Rectal smooth muscle tissue (tissue), 1 donor: ENCODE measurements around the gene SLF2.

ENCODE experiments used
- H3K27ac ChIP-seq: one replicate; pipeline ENCODE4 v1.7.0; 2013; ENCODE audit warnings: low read depth, low read length, inconsistent platforms
- H3K27me3 ChIP-seq: one replicate; pipeline ENCODE4 v1.7.0; 2013; ENCODE audit warnings: low read length; ENCODE audit not compliant: control insufficient read depth, insufficient read depth
- H3K36me3 ChIP-seq: one replicate; pipeline ENCODE4 v1.7.0; 2013; ENCODE audit warnings: low read length; ENCODE audit not compliant: control insufficient read depth, insufficient read depth
- H3K4me1 ChIP-seq: one replicate; pipeline ENCODE4 v1.7.0; 2013; ENCODE audit warnings: low read length; ENCODE audit not compliant: control insufficient read depth, insufficient read depth
- H3K4me3 ChIP-seq: one replicate; pipeline ENCODE4 v1.7.0; 2013; ENCODE audit warnings: low read length
- H3K9ac ChIP-seq: one replicate; pipeline ENCODE4 v1.7.0; 2013; ENCODE audit warnings: low read length

Gene SLF2

DNA sequence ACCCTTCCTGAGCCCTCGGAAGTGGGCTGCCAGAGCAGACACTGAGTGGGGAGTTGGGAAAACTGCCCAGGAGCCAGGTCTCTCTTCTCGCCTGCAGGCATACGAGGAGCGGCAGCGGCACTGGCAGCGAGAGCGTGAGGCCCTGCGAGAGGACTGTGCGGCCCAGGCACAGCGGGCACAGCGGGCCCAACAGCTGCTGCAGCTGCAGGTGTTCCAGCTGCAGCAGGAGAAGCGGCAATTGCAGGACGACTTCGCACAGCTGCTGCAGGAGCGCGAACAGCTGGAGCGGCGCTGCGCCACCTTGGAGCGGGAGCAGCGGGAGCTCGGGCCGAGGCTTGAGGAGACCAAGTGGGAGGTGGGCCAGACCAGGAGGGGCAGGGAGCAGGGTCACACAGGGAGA is 92.6 kb downstream of the SLF2 start:
- H3K36me3 ChIP-seq = peaks cover 19% of the 10 kb centered on the region
- no peak overlapping the region for H3K27ac ChIP-seq
- H3K4me3 ChIP-seq = no peak overlapping the region
- peaks cover 30% of the 10 kb centered on the region for H3K4me1 ChIP-seq
- H3K9ac ChIP-seq = no peak overlapping the region
- no peaks in the 10 kb centered on the region for H3K27me3 ChIP-seq

DNA sequence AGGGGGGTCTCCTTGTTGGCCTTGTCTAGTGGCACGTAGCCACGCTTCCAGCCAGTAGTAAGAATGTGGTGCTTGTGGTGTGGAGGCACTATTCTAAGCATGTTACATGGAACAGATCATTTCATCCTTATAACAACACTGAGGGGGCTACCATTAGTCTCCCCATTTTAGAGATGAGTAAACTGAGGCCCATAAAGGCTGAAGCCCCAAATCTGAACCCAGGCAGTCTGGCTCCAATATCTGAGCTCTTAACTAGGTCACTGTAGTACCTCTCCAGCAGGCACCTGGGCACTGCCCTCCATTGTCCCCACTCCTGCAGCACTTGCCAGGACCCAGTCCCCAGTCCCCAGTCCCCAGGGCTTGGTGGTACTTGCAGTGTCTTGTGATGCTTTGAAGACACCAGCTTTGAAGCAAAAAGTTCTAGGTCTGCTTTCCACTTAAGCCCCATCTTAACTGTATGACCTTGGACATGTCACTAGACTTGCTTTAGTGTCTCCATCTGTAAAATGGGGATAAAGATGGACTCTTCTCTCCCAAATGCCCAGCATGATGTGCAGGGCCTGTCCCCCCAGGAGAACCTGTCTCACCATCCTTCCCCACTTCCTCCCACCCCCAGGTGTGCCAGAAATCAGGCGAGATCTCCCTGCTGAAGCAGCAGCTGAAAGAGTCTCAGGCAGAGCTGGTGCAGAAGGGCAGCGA is 93.3 kb downstream of the SLF2 start:
- Histone ChIP-seq H3K9ac (no peak overlapping the region), H3K36me3 (peaks cover 19% of the 10 kb centered on the region), H3K4me1 (peaks cover 26% of the 10 kb centered on the region), H3K27me3 (no peaks in the 10 kb centered on the region), H3K27ac (no peak overlapping the region), H3K4me3 (no peak overlapping the region)

DNA sequence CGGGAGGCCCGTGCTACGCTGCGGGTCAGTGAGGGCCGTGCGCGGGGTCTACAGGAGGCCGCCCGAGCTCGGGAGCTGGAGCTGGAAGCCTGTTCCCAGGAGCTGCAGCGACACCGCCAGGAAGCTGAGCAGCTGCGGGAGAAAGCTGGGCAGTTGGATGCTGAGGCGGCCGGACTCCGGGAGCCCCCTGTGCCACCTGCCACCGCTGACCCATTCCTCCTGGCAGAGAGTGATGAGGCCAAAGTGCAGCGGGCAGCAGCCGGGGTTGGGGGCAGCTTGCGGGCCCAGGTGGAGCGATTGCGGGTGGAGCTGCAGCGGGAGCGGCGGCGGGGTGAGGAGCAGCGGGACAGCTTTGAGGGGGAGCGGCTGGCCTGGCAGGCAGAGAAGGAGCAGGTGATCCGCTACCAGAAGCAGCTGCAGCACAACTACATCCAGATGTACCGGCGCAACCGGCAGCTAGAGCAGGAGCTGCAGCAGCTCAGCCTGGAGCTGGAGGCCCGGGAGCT is 93.9 kb downstream of the SLF2 start:
- Histone ChIP-seq H3K27me3 (no peaks in the 10 kb centered on the region), H3K4me3 (no peak overlapping the region), H3K36me3 (peaks cover 19% of the 10 kb centered on the region), H3K4me1 (peaks cover 20% of the 10 kb centered on the region), H3K9ac (no peak overlapping the region), H3K27ac (peak overlapping the region; percentile 27)

DNA sequence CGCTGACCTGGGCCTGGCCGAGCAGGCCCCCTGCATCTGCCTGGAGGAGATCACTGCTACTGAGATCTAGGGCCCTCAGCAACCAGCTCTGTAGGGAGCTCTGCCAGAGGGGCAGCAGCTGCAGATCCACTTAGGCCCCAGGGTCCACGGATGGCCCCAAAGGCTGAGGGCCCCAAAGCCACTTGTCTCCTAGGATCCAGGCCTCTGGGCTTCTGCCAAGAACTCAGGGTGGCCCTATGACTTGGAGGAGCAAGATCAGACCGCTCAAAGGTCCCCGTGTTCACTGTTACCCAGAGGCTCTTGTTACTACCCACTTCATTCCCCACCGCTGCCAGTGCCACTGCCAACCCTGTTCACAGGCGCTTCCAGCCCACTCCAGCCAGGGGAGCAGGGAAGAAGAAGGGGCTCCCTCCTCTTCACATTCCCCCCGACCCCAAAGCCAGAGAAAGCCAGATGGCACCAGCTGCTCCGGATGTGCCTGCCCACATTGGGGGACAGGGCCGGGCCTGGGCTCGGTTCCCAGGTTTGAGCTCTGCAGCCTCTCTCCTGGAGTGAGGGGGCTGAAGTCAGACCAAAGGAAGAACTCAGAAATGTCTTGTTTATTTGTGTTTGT is 94.4 kb downstream of the SLF2 start:
- Histone ChIP-seq H3K4me1 (peaks cover 14% of the 10 kb centered on the region), H3K4me3 (no peak overlapping the region), H3K9ac (no peak overlapping the region), H3K27ac (peak overlapping the region; percentile 27), H3K36me3 (peaks cover 19% of the 10 kb centered on the region), H3K27me3 (no peaks in the 10 kb centered on the region)

DNA sequence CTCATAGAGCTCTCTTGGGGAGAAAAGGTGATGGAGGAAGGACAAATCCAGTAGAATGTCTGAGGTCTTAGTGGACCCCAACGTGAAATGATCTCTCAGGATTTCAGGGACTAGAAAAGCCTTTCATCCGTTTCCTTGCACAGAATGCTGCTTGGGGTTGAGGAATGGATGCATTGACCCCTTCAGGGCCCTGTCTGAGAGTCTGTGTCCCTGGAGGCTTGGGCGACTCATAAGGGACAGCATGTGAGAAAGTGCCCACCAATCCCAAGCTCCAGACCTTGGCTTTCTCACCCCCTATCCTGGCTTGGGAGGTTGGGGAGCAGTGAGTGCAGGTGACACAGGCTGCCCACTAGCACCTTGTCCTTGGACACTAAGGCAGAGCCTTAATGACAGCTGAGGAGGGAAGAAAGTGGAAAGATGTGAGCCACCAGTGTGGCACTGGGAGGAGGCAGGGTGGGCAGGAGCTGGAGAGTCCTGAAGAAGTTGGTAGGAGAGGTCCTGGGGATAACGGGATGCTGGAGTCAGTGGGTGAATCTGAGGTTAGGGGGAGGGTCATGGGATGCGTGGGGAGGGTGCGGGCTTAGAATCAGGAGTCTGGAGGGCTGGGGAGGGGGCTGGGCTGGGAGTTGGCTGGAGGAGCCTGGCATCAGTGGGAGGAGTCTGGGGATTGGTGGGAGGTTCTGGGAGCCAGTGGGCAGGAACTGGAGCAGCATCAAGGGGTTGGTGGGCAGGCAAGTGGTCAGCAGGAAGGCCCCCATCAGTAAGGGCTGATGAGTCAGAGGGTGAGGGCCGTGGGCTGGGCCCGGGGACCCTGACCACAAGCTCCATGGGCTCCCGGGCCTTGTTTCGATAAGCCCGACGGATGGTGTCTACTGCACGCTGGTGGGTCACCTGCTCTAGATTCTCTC is 95.4 kb downstream of the SLF2 start:
- no peak overlapping the region for H3K9ac ChIP-seq

DNA sequence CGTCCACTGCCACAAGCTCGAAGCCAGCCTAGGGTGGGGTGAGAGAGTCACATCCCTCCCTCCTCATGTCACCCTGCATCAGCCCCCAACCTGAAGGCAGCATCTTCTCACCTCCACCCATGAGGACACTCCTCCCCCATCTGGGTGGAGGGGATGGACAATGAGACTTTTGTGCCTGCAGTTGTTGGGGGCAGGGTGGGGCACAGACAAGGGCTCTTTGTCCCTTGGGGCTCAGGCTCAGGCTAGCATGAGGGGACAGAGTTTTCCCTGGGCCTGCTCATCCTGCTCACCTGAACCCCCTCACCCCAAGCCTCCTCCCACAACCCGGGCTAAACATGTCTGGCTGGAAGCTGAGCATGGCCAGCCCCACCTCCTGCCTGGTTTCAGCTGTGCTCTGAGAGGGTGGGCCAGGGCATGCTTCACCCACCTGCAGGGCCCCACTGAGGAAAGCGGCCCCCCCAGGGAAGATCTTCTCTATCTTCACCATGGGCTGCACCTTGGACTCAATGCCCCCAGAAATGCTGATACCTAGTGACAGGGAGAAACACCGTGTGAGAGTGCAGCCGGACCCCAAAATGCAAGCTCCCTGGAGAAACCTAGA is 96.2 kb downstream of the SLF2 start:
- peaks cover 18% of the 10 kb centered on the region for H3K4me1 ChIP-seq
- H3K4me3 ChIP-seq = no peak overlapping the region
- H3K36me3 ChIP-seq = peaks cover 11% of the 10 kb centered on the region
- no peaks in the 10 kb centered on the region for H3K27me3 ChIP-seq
- peak overlapping the region; percentile 44 for H3K27ac ChIP-seq
- no peak overlapping the region for H3K9ac ChIP-seq

More for the DNA sequence above, 95.4 kb downstream of the SLF2 start:
- Histone ChIP-seq H3K27ac (peak overlapping the region; percentile 44), H3K4me1 (peaks cover 16% of the 10 kb centered on the region), H3K4me3 (no peak overlapping the region), H3K27me3 (no peaks in the 10 kb centered on the region), H3K36me3 (peaks cover 16% of the 10 kb centered on the region)

DNA sequence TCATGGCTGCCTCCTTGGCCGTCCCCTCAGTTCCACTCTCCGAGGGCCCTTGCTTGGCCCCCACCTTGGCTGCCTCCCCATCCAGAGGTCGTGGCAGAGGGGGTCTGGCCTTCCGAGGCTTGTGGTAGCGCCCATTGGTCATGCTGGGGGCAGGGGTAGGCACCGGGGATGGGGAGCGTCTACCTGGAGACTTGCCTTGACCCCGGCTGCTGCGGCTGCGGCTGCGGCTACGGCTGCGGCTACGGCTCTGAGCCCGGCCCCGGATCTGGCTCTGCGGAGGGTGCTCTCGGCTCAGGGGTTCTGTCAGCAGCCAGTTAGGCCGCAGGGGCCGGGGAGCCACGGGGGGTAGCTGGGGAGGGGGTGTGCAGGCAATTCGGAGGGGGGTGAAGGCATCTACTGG is 97.6 kb downstream of the SLF2 start:
- H3K4me3 ChIP-seq = no peak overlapping the region
- peaks cover 4% of the 10 kb centered on the region for H3K36me3 ChIP-seq
- no peaks in the 10 kb centered on the region for H3K27me3 ChIP-seq
- H3K27ac ChIP-seq = no peak overlapping the region
- peaks cover 21% of the 10 kb centered on the region for H3K4me1 ChIP-seq
- H3K9ac ChIP-seq = no peak overlapping the region

DNA sequence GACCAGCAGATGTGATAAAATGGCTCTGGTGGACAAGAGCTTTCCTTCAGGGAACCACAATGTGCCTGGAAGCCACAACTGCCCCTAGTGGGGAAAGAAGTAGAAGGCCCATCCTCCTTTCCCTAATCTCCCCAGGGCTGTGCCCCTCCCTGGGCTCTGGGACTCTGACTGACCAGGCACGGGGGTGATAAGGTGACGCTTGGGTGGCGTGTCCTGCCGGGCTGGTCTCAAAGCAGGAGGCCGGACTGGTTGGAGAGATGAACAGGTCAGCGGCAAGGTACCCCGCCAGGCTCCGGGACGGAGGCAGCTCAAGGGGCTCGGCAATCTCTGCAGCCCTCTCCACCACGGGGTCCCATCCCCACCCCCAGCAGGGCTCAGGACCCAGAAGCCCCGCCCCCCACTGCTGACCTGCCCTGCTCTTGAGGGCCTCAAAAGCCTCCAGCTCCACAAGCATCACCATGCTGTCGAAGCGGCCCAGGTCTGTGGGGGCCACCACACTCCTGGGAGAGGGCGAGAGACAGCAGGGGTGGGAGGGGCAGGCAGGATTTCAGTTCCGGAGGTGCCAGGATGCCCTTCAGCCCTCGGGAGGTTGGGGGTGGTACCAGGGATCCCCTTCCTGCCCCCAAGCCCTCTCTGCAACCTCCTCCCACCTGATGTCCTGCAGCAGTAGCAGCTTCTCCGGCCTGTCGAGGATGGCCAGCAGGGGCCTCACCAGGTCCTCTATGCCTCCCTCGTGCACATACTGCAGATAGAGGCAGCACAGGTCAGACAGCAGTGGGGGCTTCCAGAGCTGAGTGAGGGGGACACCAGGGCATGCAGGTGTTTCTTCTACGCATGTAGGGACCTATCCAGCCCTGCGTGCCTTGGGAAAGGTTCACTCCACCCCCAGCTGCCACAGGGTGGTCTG is 99.0 kb downstream of the SLF2 start:
- H3K27me3 ChIP-seq = peaks cover 4% of the 10 kb centered on the region
- no peak overlapping the region for H3K9ac ChIP-seq
- no peaks in the 10 kb centered on the region for H3K36me3 ChIP-seq
- peaks cover 21% of the 10 kb centered on the region for H3K4me1 ChIP-seq
- H3K4me3 ChIP-seq = no peak overlapping the region
- H3K27ac ChIP-seq = no peak overlapping the region

DNA sequence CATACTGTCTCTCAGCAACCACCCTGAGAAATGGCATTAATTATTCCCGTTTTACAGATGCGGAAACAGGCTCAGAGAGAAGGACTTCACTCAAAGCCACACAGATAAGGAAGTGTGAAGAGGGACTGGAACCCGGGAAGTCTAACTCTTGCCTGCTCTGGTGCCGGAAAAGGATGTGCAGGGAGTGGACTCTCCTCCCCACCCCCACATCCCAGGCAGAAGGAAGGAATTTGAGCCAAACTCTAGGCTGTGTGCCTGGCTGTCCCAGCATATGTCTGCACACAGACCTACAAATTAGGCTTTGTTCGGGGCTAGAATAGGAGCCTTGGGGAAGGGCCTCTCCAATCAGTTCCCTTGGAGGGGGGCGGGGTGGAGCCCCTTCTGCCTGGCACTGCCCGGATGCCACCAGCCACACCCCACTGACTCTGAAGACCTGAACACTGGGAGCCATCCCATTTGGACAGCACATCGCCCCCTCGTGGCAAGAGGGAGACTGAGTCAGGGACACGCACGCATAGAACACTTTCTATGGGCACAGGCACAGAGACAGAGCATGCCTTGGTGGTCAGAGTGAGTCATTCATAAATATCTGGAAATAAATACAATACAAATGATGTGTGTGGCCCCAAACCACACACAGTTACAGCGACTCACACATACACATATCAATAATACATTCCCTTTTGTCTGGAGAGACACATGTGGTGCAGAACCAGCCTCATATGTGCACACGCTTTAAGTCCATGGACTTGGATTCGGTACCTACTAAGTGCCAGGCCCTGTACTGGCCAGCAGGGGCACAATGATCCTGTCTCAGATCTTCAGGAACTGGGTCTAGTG is 100.0 kb downstream of the SLF2 start:
- no peak overlapping the region for H3K9ac ChIP-seq
- H3K27ac ChIP-seq = peak overlapping the region; percentile 36

DNA sequence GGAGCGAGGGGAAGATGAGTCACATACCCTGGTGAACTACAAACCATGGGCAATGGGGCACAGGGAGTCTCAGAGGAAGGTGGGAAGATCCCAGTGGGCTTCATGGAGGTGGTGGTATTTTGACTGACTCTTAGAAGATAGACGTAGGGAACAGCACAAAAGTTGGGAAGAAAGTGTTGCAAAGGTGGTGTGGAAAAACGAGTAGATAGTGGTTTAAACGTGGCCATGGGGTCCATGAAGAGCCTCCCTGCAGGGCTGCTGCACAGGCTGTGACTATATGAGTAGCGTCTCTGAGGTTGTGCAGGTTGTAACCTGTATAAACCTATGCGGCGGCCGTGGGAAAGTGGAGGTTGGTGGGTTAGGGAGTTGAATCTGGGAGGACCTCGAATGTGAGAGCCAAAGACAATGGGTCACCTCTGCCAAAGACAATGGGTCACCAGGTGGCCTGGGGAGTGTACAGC is 100.6 kb downstream of the SLF2 start:
- Histone ChIP-seq H3K9ac (no peak overlapping the region), H3K4me3 (no peak overlapping the region), H3K27me3 (peaks cover 5% of the 10 kb centered on the region), H3K27ac (peak overlapping the region; percentile 29), H3K4me1 (peaks cover 11% of the 10 kb centered on the region), H3K36me3 (no peaks in the 10 kb centered on the region)

More for the DNA sequence above, 100.0 kb downstream of the SLF2 start:
- Histone ChIP-seq H3K4me3 (no peak overlapping the region), H3K4me1 (peaks cover 15% of the 10 kb centered on the region), H3K27me3 (peaks cover 5% of the 10 kb centered on the region), H3K36me3 (no peaks in the 10 kb centered on the region)
